Measurements from ENCODE around the gene MIPOL1.

DNA sequence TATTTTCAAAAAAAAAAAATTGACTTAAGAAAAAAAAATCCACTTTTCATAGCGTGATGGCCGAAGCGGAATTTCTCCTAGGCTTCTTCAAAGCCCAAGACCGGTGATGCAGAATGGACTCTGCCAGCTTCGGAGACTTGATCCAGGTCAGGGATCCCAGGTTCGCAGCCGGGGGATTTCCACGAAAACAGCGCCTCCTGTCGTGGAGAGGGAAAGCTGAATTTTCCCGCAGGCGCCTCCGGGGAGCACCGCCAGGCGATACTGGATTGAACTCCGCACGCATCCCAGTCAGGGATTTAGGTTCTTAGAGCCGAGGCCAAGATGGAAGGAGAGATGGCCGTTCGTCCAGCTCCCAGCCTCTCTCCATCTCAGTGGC lies 399.8 kb downstream of the MIPOL1 start:
- TF ChIP-seq, protein P1, sequence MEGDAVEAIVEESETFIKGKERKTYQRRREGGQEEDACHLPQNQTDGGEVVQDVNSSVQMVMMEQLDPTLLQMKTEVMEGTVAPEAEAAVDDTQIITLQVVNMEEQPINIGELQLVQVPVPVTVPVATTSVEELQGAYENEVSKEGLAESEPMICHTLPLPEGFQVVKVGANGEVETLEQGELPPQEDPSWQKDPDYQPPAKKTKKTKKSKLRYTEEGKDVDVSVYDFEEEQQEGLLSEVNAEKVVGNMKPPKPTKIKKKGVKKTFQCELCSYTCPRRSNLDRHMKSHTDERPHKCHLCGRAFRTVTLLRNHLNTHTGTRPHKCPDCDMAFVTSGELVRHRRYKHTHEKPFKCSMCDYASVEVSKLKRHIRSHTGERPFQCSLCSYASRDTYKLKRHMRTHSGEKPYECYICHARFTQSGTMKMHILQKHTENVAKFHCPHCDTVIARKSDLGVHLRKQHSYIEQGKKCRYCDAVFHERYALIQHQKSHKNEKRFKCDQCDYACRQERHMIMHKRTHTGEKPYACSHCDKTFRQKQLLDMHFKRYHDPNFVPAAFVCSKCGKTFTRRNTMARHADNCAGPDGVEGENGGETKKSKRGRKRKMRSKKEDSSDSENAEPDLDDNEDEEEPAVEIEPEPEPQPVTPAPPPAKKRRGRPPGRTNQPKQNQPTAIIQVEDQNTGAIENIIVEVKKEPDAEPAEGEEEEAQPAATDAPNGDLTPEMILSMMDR (conservative IDR thresholded peaks at IDR 0.05; ENCODE audit: low read length) = no peak
- TF ChIP-seq EZH2phosphoT487 (IDR thresholded peaks at IDR 0.05; ENCODE audit: borderline replicate concordance, low read depth, low read length) = no peak
